ENCODE measurements around the gene MEG3.

DNA sequence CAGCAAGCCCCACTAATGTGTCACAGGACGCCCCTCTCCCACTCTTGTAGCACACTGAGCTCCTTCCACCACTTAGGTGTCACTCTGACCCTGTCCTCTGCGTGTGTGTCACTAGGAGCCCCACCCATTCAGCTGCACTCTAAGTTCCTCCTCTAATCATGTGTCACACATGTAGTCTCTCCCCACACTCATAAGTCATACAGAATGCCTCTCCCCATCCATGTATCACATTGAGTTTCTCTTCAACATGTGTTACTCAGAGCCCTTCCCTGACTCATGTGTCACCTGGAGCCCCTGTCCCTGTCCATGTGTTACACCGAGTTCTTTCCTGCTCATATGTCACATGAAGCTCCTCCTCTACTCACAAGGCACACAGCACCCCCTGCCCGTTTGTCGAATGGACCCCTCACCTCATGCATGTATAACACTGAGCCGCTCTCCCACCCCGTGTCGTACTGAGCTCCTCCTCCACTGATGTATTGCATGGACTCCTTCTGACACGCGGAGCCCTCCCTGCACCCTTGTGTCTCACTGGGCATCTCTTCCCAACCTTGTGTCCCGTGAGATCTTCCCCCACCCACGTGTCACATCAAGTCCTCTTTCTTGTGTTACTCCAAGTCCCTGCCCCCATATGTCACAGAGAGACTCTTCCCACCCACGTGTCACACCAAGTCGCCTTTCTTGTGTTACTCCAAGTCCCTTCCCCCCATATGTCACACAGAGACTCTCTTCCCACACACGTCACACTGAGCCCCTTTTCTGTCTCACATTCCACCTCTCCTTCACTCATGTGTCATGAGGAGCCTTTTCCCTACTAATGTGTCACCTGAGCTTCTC, 46.6 kb downstream of the MEG3 start:
- TF ChIP-seq TAF1 (IDR thresholded peaks at IDR 0.05; ENCODE audit: control insufficient read depth, extremely low read depth, insufficient read depth, low read length, severe bottlenecking) (no peak), FIP1L1 (IDR thresholded peaks at IDR 0.05; ENCODE audit: low read depth, low read length, poor library complexity, severe bottlenecking) (no peak), CCAR2 (IDR thresholded peaks at IDR 0.05; ENCODE audit: low read depth, low read length) (no peak), SMAD3 (CRISPR knock-in tag; conservative IDR thresholded peaks at IDR 0.05) (no peak)

Measured in K562 (cell line).